ENCODE results near the gene ATP6V0C.
"Not testable (repeated sequence)": the region's sequence is repeated elsewhere in the genome, so short reads cannot be mapped to it uniquely, and the experiment has no call there.

The ATP6V0C gene

GRCh38 chr16:2475413-2476344 is 38.1 kb upstream of the ATP6V0C start:
- DNase-seq: no peak

DNA sequence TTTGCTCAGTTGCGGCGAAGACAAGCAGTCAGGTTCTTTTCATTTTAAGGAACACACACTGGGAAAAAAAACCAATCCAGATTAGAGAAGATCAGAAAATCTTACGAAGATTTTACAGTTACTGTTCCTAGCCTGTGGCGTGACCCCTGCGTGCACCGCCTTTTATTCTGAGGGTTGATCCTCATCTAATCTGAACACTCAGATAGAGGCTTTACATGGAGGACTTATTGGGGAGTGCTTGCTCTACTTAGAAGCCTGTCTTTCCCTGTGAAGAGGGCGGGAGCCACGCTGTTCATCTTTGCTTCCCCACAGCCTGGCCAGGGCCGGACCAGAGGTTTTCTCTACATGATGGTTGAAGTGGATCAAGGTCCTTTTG is 37.4 kb upstream of the ATP6V0C start:
- DNase-seq: no peak

- no peak for DNase-seq
Measured at GRCh38 chr16:2476741-2477140, 37.0 kb upstream of the ATP6V0C start.

GRCh38 chr16:2477327-2477726 is 36.4 kb upstream of the ATP6V0C start:
- no peak for DNase-seq

- DNase-seq: no peak
Measured at GRCh38 chr16:2478279-2478678, 35.5 kb upstream of the ATP6V0C start.

GRCh38 chr16:2479996-2480395 is 33.8 kb upstream of the ATP6V0C start:
- not testable (repeated sequence) for DNase-seq

DNA sequence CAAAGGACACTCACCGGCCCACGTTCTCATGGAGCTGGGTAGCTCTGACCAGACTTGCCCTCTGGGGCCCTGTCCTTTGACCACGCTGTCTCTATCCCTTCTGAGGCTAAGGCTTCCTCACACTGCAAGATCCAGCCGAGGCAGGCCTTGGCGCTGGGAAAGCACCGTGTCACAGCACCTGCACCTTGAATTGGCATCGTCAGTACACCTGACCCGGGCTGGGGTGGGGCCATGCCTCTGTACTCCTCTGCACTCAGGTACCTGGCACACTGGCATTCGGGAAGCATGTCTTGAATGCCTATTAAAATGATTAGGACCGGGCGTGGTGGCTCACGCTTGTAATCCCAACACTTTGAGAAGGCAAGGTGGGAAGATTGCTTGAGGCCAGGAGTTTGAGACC is 32.8 kb upstream of the ATP6V0C start:
- no peak for DNase-seq

- no peak for DNase-seq
Measured at GRCh38 chr16:2481676-2482075, 32.1 kb upstream of the ATP6V0C start.

GRCh38 chr16:2482249-2482648 is 31.5 kb upstream of the ATP6V0C start:
- no peak for DNase-seq

GRCh38 chr16:2482708-2483534 is 30.8 kb upstream of the ATP6V0C start:
- DNase-seq: no peak

DNA sequence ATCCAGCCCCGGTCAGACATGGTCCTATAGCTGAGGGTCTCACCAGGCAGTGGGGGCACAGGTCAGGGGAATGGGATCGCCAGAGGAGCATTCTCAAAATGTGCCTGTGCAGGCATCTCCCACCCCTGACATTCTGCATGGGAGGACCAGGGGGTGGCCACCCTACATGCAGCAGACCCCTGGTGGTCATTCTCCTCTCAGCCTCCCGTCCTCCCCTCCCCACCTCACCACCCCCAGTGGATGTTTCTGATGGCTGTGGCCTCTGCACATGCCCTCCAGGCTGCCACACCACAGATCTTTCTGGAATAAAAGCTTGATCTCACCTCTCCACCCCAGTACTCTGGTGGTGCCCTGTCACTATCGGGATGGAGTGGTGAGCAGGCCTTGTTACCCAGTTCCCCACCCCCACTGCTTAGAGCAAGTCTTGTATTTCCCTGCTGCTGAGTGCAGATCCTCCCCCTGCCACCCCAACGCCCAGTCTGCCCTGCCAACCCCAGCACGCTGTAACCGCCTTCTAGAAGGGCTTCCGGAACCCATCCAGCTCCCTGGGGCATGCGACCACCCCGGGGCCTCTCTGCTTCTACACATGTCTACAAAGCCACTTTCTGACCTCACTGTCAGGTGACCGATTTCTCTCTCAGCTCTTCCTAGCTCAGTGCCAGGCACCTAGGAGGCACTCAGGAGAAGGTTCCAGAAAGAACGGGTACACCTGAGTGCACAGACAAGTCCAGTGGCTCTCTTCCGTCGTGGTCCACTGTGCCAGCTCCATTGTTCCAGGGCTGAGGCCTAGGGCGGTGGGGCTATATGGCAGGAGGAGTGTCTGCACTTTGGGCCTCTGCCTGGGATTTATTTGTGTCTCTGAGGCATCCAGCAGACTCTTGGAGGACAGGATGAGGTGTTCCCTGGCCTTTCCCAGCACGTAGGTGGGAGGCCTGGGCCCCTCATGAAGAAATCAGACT is 29.5 kb upstream of the ATP6V0C start:
- no peak for DNase-seq

- DNase-seq: no peak
Measured at GRCh38 chr16:2484898-2485508, 28.7 kb upstream of the ATP6V0C start.

DNA sequence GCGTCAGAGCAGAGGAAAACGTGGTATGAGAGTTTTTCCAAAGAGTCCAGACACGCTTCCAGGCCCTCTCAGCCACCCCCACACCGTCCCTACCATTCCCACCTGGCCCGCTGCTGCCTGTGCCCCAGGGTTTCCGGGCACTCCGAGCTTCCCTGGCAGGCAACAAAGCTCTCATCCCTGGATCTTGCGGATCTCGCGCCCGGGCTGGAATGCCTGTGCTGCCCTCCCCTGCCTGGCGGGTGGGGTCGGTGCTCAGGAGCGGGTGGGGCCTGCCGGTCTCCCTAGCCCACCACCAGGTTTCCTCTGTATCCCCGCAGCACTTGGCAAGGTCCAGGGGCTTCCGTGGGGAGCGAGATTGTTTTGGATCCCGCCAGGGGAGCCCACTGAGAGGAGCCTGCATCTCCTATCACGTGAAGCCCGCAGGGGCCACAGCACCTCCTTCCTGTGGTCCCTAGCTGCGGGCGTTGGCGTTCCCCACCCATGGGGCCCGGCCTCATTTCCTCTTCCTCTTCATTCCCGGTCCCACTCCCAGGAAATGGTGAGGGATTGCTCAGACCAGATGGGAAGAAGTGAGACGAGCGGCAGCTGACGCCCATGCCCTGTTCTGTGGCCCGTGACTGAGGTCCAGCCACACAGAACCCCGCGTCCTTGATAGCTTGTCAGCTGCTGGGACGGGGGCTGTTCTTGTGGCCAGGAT is 27.8 kb upstream of the ATP6V0C start:
- no peak for DNase-seq

GRCh38 chr16:2486645-2487516 is 26.9 kb upstream of the ATP6V0C start:
- no peak for DNase-seq

GRCh38 chr16:2487517-2487842 is 26.3 kb upstream of the ATP6V0C start:
- no peak for DNase-seq

GRCh38 chr16:2487903-2488531 is 25.7 kb upstream of the ATP6V0C start:
- DNase-seq: no peak

GRCh38 chr16:2489581-2489980 is 24.2 kb upstream of the ATP6V0C start:
- no peak for DNase-seq

DNA sequence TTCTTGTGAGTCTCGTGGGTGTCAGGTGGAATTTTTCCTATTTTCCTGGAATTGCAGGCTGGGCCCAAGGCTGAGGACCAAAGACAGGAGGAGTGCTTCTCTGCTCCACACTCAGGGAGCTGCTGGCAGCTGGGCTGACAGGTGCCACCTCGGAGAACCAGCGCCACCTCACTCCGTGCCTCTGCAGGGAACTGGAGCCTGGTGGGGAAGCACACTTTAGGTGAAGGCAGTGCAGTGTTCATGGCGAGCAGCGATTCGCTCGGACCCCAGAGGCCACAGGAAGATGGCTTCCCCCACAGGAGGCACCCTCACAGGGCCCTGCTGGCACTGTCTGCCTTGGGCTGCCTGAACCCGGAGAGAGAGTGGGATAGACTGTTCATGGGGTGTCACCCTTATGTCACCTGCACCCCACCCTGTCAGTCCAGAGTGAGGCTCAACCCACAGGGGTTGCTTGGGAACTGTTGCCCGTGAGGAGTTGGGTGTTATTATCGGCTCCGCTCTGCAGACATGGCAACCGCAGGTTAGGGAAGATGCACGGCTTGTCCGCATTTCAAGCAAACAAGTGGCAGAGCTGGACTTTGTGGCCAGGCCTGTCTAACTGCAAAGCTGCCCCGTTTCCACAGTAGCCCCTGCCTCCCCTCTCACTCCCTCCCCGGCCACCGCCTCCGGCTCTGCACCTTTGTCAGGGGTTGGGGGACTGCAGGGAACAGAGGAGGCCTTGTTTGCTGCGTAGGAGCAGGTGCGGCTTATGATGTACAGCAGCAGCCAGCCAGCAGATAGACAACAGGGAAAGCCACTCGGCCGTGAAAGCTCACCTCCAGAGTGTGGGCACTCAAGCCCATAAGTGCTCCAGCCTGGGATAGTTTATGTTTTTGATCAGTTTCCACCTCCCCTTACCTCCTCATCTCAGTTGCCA is 23.3 kb upstream of the ATP6V0C start:
- DNase-seq: no peak

DNA sequence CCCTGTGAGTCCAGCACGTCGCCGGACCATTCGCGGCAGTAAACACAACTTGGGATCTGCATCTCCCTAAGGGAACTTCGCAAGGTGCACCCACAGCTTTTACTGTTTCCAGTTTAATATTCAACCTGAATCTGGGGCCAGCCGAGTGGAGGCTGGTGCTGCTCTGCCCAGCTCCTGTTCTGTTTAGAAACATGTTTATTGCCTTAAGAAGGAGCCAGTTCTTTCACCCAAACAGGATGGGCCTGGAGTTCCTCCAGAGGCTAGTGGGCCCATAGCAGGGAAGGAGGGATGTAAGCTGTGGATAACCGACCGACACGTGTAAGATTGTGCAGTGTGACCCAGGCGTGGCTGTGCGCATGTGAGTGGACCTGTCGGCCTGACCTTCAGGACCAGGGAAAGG is 21.5 kb upstream of the ATP6V0C start:
- no peak for DNase-seq
